ENCODE results near the gene CBLN3. TPM values are rescaled to one million over a fixed set of nuclear protein-coding genes. Genes with fewer than 3 reads are reported as not detected.
A peak's percentile ranks its signal among the peaks of the same experiment; 100 is the strongest.
"Not testable (repeated sequence)": the region's sequence is repeated elsewhere in the genome, so short reads cannot be mapped to it uniquely, and the experiment has no call there.

The CBLN3 gene
- total and polyA plus RNA-seq, 12 donors = 0.24 to 2.5 (median 0.92) TPM

GRCh38 chr14:24461336-24461735 is 31.9 kb upstream of the CBLN3 start:
- no peak overlapping the region for H3K27ac ChIP-seq
- no peaks in the 10 kb centered on the region for H3K36me3 ChIP-seq
- intact Hi-C loops (cut with DNase I) = no loop called here
- no peak for TF ChIP-seq CTCF (IDR thresholded peaks at IDR 0.05)
- H3K4me1 ChIP-seq = peaks cover 0 to 19% (median 6%) of the 10 kb centered on the region in 9 donors
- peaks cover 0 to 3% (median 0%) of the 10 kb centered on the region in 11 donors for H3K9me3 ChIP-seq
- no peaks in the 10 kb centered on the region for H3K27me3 ChIP-seq
- DNase-seq (no peak), ATAC-seq (no peak)
- H3K4me3 ChIP-seq = no peak overlapping the region

- H3K9me3 ChIP-seq = peaks cover 0 to 3% (median 0%) of the 10 kb centered on the region in 11 donors
- H3K27me3 ChIP-seq = no peaks in the 10 kb centered on the region
- intact Hi-C loops (cut with DNase I) = no loop called here
- no peak overlapping the region for H3K4me3 ChIP-seq
- H3K36me3 ChIP-seq = no peaks in the 10 kb centered on the region
- H3K4me1 ChIP-seq = peaks cover 0 to 19% (median 6%) of the 10 kb centered on the region in 9 donors
- DNase-seq (no peak), ATAC-seq (no peak)
- no peak for TF ChIP-seq CTCF (IDR thresholded peaks at IDR 0.05)
- no peak overlapping the region for H3K27ac ChIP-seq
- WGBS, 2 donors = 53 to 64% methylated on average over 3 of the region's 3 CpGs
Measured at GRCh38 chr14:24459331-24459730, 29.9 kb upstream of the CBLN3 start.

GRCh38 chr14:24458736-24459135 is 29.3 kb upstream of the CBLN3 start:
- peak in 4 of 8 donors; percentile 20 to 54 (median 40) for ATAC-seq
- no peak for TF ChIP-seq CTCF (IDR thresholded peaks at IDR 0.05)
- 38 to 53% methylated on average over 1 of the region's 1 CpG for WGBS, 2 donors
- Histone ChIP-seq H3K4me1 (peaks cover 0 to 19% (median 6%) of the 10 kb centered on the region in 9 donors), H3K36me3 (no peaks in the 10 kb centered on the region), H3K9me3 (peaks cover 0 to 6% (median 0%) of the 10 kb centered on the region in 11 donors), H3K4me3 (no peak overlapping the region), H3K27ac (no peak overlapping the region), H3K27me3 (no peaks in the 10 kb centered on the region)
- no peak for DNase-seq
- intact Hi-C loops (cut with DNase I) = no loop called here

GRCh38 chr14:24456980-24457379 is 27.5 kb upstream of the CBLN3 start:
- Histone ChIP-seq H3K27ac (no peak overlapping the region), H3K4me1 (peaks cover 0 to 19% (median 6%) of the 10 kb centered on the region in 9 donors), H3K36me3 (peaks cover 0 to 2% (median 0%) of the 10 kb centered on the region in 9 donors), H3K9me3 (peaks cover 0 to 10% (median 0%) of the 10 kb centered on the region in 11 donors), H3K27me3 (no peaks in the 10 kb centered on the region), H3K4me3 (no peak overlapping the region)
- TF ChIP-seq CTCF (IDR thresholded peaks at IDR 0.05) = no peak
- intact Hi-C loops (cut with DNase I) = no loop called here
- ATAC-seq = no peak
- no peak for DNase-seq

- DNase-seq; H3K36me3 ChIP-seq; H3K9me3 ChIP-seq; H3K27me3 ChIP-seq; ATAC-seq; H3K4me1 ChIP-seq; H3K27ac ChIP-seq; H3K4me3 ChIP-seq; intact Hi-C loops (cut with DNase I): not testable (repeated sequence)
- WGBS, 2 donors = 90 to 93% methylated on average over 2 of the region's 2 CpGs
Measured at GRCh38 chr14:24450828-24451227, 21.4 kb upstream of the CBLN3 start.

Measured in heart right ventricle (tissue), 16 donors.